SIG-M5 treated with dmso at 0.1 percent for 504 hours (cell line): ENCODE data around the gene UPF1.

Experiments used
- DNase-seq: peaks from one replicate; lab custom pipeline; 2025; ENCODE audit not compliant: unreplicated experiment; lab: John Stamatoyannopoulos, UW

UPF1 gene

DNA sequence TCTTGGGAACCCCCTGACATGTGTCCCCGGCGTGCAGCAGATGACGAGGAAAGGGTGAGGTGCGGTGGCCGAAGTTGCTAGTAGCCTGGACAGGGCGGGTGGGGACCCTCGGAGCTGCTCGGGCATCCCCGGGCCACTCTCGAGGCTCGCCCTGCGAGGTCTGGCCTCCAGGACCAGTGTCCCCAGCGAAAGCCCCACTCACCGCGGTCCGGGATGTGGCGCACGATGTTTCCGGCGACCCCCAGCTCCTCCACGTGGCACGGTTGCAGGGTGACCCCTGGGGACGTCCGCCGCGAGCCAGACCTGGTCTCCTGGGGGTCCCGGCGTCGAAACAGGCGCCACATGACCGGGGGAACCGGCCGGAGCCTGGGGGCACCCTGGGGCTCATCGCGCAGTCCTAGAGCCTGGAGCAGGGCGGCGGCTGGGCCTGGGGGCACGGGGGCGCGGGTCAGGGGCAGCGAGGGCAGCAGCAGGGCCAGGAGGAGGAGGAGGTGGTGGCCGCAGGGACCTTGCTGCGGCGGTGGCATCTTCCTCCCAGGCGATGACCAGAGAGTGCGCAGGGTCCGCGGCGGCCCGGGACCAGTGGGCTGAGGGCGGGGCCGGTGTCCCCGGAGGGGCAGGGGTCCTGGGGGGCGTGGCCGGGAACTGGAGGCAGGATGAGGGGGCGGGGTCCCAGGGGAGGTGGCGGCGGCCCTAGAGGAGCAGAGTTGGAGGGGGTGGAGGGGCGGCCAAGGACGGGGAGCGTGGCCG is 38.2 kb downstream of the UPF1 start:
- DNase-seq = no peak

DNA sequence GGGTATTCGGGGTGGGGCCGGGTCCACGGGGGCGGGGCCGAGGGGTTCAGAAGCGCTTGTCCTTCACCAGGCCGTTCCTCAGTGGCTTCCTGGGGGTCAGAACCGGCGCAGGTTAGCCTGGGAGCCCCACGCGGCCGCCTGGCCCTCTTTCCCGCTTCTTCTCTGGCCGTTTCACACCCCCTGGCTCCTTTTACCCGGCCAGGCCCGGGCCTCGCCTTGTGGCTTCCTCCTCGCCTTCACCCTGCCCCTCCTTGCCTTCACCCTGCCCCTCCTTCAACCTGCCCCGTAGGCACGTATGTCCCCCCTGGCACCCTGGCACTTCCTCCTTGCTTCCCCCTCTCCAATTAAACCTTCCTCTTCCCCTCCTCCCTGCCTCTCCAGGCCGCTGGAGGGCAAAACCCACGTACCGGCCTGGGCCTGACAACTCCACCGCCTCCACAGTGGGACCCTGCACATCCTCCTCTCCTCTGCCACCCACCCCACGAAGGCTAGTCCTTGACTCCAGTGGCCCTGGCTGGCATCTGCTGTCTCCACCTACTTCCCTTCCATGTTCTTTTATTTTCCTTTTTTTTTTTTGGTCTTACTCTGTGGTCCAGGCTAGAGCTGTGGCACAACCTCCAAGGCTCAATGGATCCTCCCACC is 38.9 kb downstream of the UPF1 start:
- no peak for DNase-seq

DNA sequence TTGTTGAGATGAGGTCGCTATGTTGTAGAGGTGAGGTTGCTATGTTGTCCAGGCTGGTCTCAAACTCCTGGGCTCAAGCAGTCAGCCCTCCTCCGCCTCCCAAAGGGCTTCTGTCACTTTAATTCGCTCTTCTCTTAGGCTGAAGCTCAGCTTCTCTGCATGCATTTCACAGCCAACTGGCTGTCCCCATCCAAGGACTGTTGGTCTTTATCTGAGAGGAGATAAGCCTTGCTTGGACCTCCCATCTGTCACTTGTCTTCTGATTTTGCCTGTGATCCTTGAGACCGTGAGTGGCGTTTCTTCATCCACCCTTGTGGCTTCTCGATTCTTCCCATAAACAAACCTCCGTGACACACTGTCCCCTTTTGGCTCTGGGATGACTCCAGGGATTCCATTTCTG is 39.8 kb downstream of the UPF1 start:
- no peak for DNase-seq

DNA sequence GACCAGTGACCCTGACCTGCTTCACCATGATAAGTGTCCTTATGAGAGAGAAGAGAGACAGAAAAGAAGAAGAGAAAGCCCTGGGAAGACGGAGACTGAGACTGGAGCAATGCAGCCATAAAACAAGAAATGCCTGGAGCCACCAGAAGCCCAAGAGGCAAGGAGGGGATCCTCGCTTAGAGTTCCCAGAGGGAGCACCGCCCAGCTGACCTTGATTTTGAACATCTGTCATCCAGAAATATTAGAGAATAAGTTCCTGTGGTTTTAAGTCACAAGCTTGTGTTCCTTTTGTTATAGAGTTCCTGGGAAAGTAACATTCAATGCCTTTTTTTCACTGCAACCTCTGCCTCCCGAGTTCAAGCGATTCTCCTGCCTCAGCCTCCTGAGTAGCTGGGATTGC is 44.0 kb downstream of the UPF1 start:
- DNase-seq = no peak

DNA sequence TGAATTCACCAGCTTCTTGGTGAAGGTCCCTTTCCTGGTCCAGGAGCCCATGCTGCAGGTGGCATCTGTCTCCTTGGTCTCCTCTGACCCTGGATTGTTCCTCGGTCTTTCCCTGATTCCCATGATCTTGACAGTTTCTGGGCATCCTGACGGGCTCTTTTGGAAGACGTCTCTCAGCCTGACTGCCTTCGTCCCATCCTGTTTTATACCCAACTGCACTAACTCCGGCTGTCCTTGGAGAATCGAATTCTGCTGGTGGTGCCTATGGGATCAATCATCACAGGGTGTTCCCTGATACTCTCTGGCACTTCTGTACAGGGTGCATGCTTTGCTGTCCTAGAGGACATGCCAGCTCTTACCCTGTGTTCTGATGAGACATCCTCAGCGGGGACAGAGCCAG is 45.1 kb downstream of the UPF1 start:
- DNase-seq = no peak

DNA sequence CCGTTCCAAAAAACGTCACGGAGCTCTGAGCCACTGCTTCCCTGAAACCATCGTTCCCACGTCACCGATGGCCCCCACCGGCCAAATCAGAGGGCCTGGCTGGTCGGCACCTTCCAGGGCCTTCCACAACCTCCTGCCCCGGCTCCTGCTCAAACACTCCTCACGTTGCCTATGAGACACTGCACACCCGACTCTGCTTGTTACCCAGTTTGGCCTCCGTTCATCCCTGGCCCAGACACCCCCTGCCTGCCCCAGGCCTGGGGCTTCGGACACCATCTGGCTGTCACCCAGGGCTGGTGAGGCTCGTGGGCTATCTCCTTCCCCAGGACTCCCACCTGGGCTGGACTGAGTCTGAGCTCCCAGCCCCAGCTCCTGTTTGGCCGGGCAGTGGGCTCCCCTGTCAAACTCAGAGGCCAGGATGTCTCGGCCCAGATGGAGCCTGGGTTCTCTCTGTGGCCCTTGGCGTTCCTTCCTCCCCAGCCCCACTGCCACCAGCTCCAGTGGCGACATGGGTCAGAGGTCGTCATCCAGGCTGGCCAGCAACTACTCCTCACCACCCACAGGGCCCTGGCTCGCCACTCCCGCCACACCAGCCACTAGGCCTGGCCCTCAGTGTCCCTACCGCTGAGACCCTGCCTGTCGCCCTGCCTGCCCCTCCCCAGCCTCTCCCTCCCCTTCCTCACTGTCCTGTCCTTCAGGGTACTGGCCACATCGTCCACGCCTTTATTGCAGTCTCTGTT is 46.5 kb downstream of the UPF1 start:
- DNase-seq = no peak

DNA sequence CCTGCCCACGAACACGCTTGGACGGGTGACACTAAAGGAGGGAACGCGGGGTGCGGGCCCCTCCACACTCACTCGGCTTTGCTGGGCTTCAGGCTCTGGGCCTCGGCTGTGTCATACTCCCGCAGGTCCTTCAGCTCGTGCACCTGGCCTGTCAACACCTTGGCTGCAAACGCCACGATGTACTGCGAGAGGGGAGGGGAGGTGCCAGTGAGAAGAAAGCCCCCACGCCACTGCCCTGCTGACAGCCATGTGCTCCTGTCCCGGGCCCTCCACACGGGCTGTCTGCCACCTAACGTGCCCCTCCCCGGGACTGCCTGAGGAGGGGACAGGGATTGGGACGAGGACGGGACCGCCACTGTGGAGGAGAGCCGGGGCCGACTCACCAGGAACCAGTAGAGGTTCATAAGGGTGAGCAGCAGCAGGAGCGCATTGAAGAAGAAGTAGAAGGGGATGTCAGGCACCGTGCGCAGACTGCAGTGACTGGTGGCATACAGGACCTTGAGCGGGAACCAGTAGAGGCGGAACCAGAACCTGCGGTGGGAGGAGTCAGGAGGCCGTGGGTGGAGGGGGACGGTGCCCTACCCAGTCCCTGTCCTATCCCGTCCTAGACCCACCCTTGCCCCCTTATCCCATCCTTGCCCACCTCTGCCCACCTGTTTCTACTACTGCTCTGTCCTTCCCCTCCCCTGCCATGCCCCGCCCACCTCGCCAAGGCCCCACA is 47.3 kb downstream of the UPF1 start:
- no peak for DNase-seq

DNA sequence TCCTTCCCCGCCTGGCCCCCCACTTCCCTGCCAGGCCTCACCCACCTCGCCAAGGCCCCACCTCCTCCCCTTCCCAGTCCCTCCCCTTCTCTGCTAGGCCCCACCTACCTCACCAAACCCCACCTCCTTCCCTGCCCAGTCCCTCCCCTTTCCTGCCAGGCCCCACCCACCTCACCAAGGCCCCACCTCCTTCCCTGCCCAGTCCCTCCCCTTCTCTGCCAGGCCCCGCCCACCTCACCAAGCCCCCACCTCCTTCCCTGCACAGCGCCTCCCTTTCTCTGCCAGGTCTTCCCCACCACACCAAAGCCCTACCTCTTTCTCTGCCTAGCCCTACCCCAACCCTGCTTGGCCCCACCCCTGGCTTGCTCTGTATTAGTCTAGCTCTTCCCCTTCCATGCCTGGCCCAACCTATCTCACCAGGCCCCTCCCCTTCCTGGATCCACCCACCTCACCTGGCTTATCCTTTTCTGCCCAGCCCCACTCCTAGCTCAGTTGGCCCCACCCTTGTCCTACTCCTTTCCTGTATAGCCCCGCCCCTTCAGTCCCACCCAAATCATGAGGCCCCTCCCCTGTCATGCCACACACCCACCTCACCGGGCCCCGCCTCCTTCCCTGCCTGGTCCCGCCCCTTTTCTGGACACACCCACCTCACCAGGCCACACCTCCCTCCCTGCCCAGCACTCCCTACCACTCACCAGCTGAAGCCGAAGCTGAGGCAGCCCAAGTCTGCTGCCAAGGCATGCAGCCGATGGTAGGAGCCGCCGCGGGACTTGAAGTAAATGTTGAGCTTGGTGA is 48.0 kb downstream of the UPF1 start:
- peak; percentile 45 for DNase-seq

DNA sequence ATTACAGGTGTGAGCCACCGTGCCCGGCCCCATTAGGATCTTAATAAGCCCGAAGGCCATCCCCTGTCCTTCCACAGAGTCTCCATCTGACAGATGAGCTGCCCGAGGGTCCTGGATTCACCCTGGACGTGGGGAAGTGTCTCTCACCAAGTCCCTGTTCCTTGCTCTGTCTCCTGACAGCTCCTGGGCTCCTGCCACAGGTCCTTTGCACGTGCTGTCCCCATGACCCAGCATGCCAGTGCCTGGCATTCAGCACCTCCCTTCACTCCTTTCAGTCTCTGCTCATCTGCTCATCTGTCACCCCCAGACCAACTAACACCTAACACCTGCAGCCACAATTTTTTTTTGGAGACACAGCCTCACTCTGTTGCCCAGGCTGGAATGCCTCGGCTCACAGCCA is 49.7 kb downstream of the UPF1 start:
- DNase-seq = no peak

DNA sequence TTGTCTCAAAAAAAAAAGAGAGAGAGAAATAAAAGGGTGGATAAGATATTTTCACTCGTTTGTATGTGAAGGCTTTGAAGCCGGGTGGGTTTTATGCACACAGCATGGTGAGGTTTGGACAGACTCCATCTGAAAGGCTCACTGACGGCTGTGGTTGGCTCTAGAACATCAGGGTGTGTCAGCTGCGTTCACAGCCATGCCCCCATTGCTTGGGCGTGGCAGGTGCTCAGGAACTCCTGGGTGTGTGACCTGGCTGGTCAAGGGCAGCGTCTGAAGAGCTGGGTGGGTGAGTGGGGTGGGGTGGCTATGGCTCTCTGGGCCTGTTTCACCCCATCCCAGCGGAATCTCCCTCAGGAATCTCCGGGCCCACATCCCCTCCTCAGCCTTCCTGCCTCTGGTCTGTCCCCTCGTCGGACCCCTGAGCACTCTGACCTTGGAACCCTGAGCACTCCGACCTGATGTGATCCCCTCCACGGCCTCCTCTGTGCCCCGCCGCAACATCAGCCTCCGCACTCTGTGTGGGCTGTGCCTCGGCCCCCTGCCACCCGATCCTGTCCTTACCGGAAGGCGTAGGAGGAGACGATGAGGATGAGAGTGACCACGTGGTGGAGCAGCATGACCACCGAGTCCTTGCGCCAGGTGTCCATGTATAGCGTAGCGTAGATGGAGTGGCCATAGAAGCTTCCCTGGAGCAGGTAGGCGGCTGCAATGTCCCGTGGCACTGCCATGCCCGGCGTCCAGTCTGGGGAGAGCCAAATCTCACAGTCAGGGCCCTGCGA is 52.0 kb downstream of the UPF1 start:
- DNase-seq = no peak

DNA sequence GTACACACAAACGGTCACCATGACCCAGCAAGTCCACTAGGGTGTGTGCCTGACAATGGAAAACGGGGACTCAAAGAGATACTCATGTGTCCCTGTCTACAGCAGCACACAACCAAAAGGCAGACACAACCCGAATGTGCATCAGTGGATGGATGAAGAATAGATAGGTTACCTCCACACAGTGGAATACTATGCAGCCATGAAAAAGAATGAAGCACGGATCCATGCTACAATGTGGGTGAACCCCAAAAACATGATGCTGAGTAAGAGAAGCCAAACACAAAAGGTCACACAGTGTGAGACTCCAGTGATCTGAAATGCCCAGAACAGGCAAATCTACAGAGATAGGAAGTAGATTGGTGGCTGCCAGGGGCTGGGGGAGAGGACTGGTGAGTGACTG is 55.2 kb downstream of the UPF1 start:
- DNase-seq = no peak

DNA sequence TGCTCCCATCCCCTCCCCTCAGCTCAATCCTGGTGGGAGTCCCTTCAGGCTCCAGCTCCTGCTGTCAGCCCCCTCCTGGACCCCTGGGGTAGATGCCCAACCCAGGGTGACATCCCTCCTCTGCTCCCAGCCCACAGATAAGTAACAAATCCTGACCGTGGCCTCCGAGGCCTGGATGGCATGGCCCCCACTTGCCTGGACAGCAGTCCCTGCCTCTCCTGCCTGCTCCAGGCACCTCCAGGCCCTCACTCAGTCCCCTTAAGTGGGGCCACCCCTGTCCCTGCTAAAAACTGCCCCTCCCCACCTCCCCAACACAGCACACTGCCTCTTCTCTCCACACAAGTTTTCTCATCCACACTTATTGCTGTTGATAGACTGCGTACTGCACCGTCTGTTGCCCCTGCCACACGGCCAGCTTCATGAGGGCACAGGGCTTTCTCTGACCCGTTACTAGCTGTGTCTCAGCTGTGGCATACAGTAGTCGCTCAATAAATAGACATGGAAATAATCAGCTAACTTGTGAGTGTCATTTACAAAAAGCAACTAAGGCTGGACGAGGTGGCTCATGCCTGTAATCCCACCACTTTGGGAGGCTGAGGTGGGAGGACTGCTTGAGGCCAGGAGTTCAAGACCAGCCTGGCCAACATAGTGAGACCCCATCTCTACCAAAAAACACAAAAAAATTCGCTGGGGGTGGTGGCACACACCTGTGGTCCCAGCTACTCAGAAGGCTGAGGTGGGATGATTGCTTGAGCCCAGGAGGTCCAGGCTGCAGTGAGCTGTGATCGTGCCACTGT is 58.4 kb downstream of the UPF1 start:
- DNase-seq = no peak

DNA sequence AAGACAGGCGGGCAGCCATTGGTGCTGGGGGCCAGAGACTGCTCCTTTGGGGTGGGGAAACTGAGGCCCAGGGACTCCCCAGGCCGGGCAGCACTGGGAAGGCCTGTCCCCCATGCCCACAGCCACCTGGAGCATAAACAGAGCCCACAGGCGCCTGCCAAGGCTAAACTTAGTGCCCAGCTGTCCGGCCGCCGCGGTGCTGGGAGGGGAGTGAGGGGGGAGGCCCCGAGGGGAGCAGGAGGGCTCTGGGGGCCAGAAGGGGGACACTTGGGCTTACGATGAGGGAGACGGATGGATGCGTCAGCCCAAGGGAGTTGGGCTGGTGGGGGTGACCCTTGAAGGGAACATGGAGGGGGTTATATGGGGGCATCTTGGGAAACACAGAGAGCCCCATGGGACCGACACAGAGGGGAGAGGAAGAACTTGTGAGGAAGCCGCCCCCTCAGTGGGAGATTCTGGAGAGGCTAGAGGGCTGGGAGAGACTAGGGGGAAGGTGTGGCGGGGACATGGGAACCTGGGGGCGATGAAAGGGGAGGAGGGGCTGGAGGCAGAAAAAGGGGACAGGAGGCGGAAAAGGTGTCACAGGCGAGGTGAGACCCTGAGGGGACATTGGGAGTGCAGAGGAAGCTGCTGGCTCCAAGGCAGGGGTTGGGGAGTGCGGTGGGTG is 62.0 kb downstream of the UPF1 start:
- DNase-seq = no peak

DNA sequence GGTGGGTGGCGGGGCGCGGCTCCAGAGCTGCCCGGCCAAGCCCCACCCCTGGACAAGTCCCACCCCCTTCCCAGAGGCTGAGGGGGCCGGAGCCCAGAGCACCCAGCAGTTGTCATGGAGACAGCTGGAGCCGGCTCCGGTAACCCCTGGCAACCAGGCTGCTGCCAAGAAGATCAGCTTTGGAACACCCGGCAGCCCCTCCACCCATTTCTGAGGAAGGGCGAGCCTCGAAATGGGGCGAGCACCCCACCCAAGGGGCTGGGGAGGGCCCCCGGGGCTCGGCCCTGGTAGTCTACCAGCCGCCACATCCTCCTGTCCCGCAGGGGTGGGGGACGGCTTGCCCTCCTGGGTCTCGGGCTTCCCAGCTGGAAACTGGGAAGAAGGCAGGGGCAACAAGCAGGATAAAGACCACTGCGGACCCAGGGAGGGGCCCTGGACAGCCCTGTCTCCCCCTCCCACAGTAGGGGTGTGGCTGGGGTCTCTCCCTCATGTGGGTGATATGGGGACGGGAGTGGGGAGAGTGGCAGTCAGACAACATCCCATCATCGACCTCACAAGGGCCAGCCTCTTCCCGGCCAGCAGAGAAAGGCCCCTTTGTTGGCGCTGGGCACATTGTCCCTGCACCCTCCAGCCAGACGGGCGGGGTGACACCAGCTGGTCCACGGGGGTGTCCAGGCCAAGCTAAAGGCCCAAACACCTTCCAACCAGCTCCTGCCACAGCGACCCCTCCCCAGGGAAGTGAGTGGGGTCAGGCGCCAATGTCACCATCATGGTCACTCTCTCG is 62.7 kb downstream of the UPF1 start:
- no peak for DNase-seq

DNA sequence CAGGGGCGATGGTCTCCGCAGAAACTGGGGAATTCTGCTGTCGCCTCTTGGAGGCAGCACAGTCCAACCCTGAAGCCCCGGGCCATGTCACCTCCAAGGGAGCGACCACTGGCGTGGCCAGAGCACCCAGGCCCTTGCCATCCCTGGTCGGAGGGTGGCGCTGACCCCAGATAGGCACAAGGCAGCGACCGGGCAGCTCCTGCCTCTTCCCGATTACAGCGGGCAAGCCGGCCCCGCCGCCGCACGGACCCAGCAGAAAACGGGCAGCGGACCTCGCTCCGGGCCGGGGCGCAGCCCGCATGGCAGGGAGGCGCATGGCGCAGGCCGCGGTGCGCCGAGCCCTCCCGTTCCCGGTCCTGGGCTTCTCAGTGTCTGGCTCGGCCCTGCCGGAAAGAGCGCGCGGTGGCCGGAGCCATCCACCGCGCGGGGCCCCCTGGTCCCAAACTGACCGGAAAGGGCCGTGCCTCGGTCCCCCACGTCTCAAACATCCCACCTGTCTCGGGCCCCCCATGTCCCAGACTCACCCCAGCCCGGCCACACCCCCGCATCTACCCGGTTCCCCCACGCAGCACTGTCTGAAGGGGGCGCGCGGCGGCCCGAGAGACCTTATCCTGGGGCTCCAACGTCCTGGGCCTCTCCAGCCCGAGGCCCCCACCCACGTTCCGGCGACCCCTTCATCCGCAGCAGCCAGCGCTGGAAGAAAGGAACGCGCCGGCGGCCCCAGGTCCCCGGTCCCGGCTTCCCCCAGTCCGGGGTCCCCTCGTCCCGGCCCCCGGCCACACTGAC is 63.5 kb downstream of the UPF1 start:
- DNase-seq = peak; percentile 28

DNA sequence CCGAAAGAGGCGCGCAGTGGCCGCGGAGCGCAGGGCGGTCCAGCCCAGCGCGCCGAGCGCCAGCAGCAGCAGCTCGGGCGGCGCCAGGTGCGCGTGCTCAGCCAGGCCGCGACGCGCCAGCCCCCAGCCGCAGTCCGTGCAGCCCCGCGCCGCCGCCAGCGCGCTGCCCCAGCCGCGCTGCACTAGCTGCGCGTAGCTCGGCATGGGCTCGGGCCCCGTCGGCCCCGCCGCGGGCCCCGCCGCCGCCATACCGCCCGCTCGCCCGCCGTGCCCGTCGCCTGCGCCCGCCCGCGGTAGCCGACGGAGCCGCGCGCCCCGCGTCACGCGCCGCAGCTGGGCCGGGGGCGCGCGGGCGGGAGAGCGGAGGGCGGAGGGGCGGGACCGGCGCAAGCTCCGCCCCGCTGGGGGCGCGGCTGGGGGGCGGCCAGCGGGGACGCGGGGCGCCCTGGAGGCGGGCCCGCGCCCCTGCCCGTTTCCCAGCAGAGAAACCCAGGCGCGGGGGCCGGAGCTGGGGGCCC is 64.1 kb downstream of the UPF1 start, which contains the start of gene CERS1:
CERS1 (minus strand) TSS at position 335 of the 518 bp plus-strand sequence; CDS start at position 249, 86 bp downstream.
- DNase-seq = no peak

DNA sequence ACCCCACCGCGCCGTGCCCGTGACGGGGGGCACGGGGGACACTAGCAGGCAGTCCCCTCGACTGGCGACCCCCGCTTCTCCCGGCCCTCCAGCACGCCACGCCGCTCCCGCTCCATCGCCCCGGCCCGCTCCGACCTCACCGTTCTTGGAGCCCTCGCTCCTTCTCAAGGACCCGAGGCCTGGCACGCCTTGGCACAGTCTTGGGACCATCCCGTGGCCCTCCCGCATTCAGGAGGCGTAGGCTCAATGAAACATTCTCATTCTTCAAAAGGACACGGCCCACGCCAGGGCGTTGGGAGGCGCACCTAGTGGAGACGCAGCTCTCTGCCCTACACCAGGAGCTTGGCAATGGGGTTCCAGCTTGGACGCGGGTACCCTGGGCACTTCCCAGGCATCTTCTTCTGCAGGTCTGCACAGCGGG is 64.7 kb downstream of the UPF1 start:
- DNase-seq = no peak
